Mesothelial cell of epicardium (in vitro differentiated cells): ENCODE results near the gene TPPP. TPM values are rescaled to one million over a fixed set of nuclear protein-coding genes. Genes with fewer than 3 reads are reported as not detected.
A peak's percentile ranks its signal among the peaks of the same experiment; 100 is the strongest.

Experiments used
- DNase-seq, 2 experiments: peaks; one replicate each; pipeline ENCODE4 v3.0.0; 2021; ENCODE audit warnings: low spot score in 2 of 2; ENCODE audit not compliant: unreplicated experiment in 2 of 2
- H3K27ac Mint-ChIP-seq: 2 replicates; pipeline ENCODE4 v1.8.0; 2021; ENCODE audit warnings: mixed read lengths
- H3K27me3 Mint-ChIP-seq: 2 replicates; pipeline ENCODE4 v1.8.0; 2021; ENCODE audit warnings: low read depth, mixed read lengths
- H3K36me3 Mint-ChIP-seq: 2 replicates; pipeline ENCODE4 v1.8.0; 2021; ENCODE audit warnings: mixed read lengths
- H3K4me1 Mint-ChIP-seq: 2 replicates; pipeline ENCODE4 v1.8.0; 2021; ENCODE audit warnings: mixed read lengths
- H3K4me3 Mint-ChIP-seq: 2 replicates; pipeline ENCODE4 v1.8.0; 2021; ENCODE audit warnings: mild to moderate bottlenecking, moderate library complexity, mixed read lengths
- H3K9me3 Mint-ChIP-seq: 2 replicates; pipeline ENCODE4 v1.8.0; 2021; ENCODE audit warnings: mixed read lengths
- CTCF ChIP-seq: fragments of 200-600 bp; sonication (generic); IDR thresholded peaks from one replicate; pipeline ENCODE4 v1.5.0; 2021; ENCODE audit warnings: antibody characterized with exemption; ENCODE audit not compliant: unreplicated experiment
- total RNA-seq: library from RNA; stranded (reverse); gene quantifications from 3 replicates; pipeline ENCODE4 v1.2.1, GENCODE V29; 2021

The TPPP gene
- total RNA-seq, 1 donor from 2014 or later: 0.16 TPM

GRCh38 chr5:619444-619843, 73.7 kb downstream of the TPPP start:
- Mint-ChIP-seq H3K27ac (no peak overlapping the region), H3K4me1 (no peaks in the 10 kb centered on the region), H3K27me3 (no peaks in the 10 kb centered on the region), H3K4me3 (no peak overlapping the region), H3K9me3 (peaks cover 12% of the 10 kb centered on the region), H3K36me3 (peaks cover 22% of the 10 kb centered on the region)
- DNase-seq: peak; percentile 14 to 30
- TF ChIP-seq CTCF: no peak

- DNase-seq: peak in 1 of 2 experiments; percentile 11
- peaks cover 2% of the 10 kb centered on the region for H3K4me1 Mint-ChIP-seq
- no peak for TF ChIP-seq CTCF
- H3K9me3 Mint-ChIP-seq: peaks cover 17% of the 10 kb centered on the region
- H3K4me3 Mint-ChIP-seq: no peak overlapping the region
- no peak overlapping the region for H3K27ac Mint-ChIP-seq
- H3K27me3 Mint-ChIP-seq: no peaks in the 10 kb centered on the region
- peaks cover 25% of the 10 kb centered on the region for H3K36me3 Mint-ChIP-seq
These were observed 74.7 kb downstream of the TPPP start for GRCh38 chr5:618450-618849.

- peaks cover 19% of the 10 kb centered on the region for H3K9me3 Mint-ChIP-seq
- peak in 1 of 2 experiments; percentile 6 for DNase-seq
- peaks cover 5% of the 10 kb centered on the region for H3K4me1 Mint-ChIP-seq
- H3K27ac Mint-ChIP-seq: no peak overlapping the region
- H3K4me3 Mint-ChIP-seq: no peak overlapping the region
- H3K36me3 Mint-ChIP-seq: peaks cover 25% of the 10 kb centered on the region
- TF ChIP-seq CTCF: no peak
- H3K27me3 Mint-ChIP-seq: no peaks in the 10 kb centered on the region
These were observed 75.3 kb downstream of the TPPP start for GRCh38 chr5:617896-618295.

GRCh38 chr5:616484-617039, 76.6 kb downstream of the TPPP start:
- peak in 1 of 2 experiments; percentile 26 for DNase-seq
- peaks cover 27% of the 10 kb centered on the region for H3K36me3 Mint-ChIP-seq
- H3K4me1 Mint-ChIP-seq: peaks cover 8% of the 10 kb centered on the region
- no peak overlapping the region for H3K4me3 Mint-ChIP-seq
- no peaks in the 10 kb centered on the region for H3K27me3 Mint-ChIP-seq
- no peak overlapping the region for H3K27ac Mint-ChIP-seq
- H3K9me3 Mint-ChIP-seq: peaks cover 21% of the 10 kb centered on the region
- no peak for TF ChIP-seq CTCF

GRCh38 chr5:612498-613424, 80.4 kb downstream of the TPPP start:
- peaks cover 25% of the 10 kb centered on the region for H3K36me3 Mint-ChIP-seq
- DNase-seq: peak in 1 of 2 experiments; percentile 51
- peaks cover 16% of the 10 kb centered on the region for H3K4me1 Mint-ChIP-seq
- peak overlapping the region; percentile 89 for H3K27ac Mint-ChIP-seq
- no peak for TF ChIP-seq CTCF
- peak overlapping the region; percentile 91 for H3K4me3 Mint-ChIP-seq
- peaks cover 21% of the 10 kb centered on the region for H3K9me3 Mint-ChIP-seq
- H3K27me3 Mint-ChIP-seq: peaks cover 2% of the 10 kb centered on the region
